ENCODE data around the gene ZNF592. TPM values are rescaled to one million over a fixed set of nuclear protein-coding genes. Genes with fewer than 3 reads are reported as not detected.
"Not testable (repeated sequence)": the region's sequence is repeated elsewhere in the genome, so short reads cannot be mapped to it uniquely, and the experiment has no call there.

Gene ZNF592
- total and polyA plus RNA-seq, 7 donors: 13.1 to 43.3 (median 33.8) TPM

DNA sequence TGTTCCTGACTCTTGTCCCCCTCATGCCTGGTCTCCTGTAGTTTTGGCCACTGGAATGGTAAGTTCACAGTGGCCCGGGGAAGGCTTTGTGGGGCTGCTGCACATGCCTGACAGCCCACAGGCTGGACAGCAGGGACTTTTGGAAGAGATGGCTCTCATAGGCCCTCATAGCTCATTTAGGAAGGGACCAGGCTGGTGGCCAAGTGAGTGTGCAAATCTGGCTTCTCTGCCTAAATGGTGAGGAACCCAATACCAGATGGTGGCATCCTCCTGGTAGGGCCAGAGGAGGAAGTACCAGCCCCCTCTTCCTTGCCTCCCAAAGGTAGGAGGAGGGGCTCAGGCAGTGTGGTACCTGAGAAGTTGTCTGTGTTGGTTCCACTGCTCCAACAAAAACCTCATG is 94.4 kb downstream of the ZNF592 start:
- ATAC-seq (no peak), DNase-seq (no peak)
- no peaks in the 10 kb centered on the region for H3K27me3 ChIP-seq (ENCODE audit: insufficient read depth in 3 of 3, low read length in 2 of 3)
- no peaks in the 10 kb centered on the region for H3K9me3 ChIP-seq
- no peak for TF ChIP-seq CTCF (IDR thresholded peaks at IDR 0.05)
- peak overlapping the region; percentile 38 for H3K4me3 ChIP-seq
- H3K4me1 ChIP-seq: peaks cover 60% of the 10 kb centered on the region
- peaks cover 0 to 7% of the 10 kb centered on the region in 2 donors for H3K36me3 ChIP-seq (ENCODE audit: insufficient read depth in 1 of 2, low read depth in 1 of 2)
- H3K27ac ChIP-seq: peak overlapping the region; percentile 99
- intact Hi-C loops (cut with DNase I): loop anchor here (5.0 to 10.0 kb wide), 3 partner anchors 70 to 202 kb away; no protein-coding TSS in a partner anchor
- 67 to 79% (median 70%) methylated on average over 1 of the region's 1 CpG for WGBS, 3 donors

DNA sequence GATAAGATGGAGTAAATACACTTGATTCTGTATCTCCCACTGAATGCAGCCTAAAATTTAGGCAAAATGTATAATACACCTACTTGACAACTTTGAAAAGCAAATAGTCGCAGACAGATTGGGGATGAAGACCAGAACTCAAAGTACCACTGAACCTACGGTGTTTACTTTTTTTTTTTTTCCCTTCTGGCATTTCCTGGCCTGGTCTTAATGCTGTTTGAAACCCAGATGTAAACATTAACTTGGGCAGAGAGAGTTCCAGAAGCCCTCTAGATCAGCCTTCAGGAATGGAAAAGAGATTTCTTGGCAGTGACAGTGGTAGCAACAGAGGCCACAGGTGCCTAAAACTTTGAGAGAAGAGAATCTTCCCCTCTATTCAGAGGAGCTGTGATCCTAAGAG is 96.6 kb downstream of the ZNF592 start:
- peaks cover 42% of the 10 kb centered on the region for H3K4me1 ChIP-seq
- H3K36me3 ChIP-seq (ENCODE audit: insufficient read depth in 1 of 2, low read depth in 1 of 2): peaks cover 0 to 11% of the 10 kb centered on the region in 2 donors
- DNase-seq: no peak
- intact Hi-C loops (cut with DNase I): loop anchor here (1.0 to 10.0 kb wide), 4 partner anchors 67 to 200 kb away; no protein-coding TSS in a partner anchor
- 55 to 69% (median 64%) methylated on average over 2 of the region's 2 CpGs for WGBS, 3 donors
- peak overlapping the region; percentile 64 for H3K27ac ChIP-seq
- no peak overlapping the region for H3K4me3 ChIP-seq
- no peak for ATAC-seq
- no peak for TF ChIP-seq CTCF (IDR thresholded peaks at IDR 0.05)
- H3K9me3 ChIP-seq: no peaks in the 10 kb centered on the region
- no peaks in the 10 kb centered on the region for H3K27me3 ChIP-seq (ENCODE audit: insufficient read depth in 3 of 3, low read length in 2 of 3)

DNA sequence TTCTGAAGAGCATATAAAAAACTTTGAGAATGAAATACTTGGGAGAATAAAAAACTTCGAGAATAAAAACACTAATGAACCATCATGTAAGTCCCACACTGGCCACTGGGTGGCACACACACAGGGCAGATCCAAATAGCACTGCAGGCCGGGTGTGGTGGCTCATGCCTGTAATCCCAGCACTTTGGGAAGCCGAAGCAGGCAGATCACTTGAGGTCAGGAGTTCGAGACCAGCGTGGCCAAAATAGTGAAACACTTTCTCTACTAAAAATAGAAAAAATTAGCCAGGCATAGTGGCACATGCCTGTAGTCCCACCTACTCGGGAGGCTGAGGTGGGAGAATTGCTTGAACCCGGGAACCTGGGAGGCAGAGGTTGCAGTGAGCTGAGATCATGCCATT is 97.2 kb downstream of the ZNF592 start:
- TF ChIP-seq CTCF (IDR thresholded peaks at IDR 0.05): peak; percentile 75
- ATAC-seq: peak; percentile 27 to 54 (median 48)
- not testable (repeated sequence) for H3K27me3 ChIP-seq (ENCODE audit: insufficient read depth in 3 of 3, low read length in 2 of 3); H3K4me3 ChIP-seq; H3K9me3 ChIP-seq
- Histone ChIP-seq H3K4me1 (peaks cover 35% of the 10 kb centered on the region), H3K27ac (peak overlapping the region; percentile 64), H3K36me3 (ENCODE audit: insufficient read depth in 1 of 2, low read depth in 1 of 2) (peaks cover 0 to 11% of the 10 kb centered on the region in 2 donors)
- intact Hi-C loops (cut with DNase I): loop anchor here in 1 of 2 donors (1.0 to 10.0 kb wide), 2 partner anchors 83 to 199 kb away; no protein-coding TSS in a partner anchor
- WGBS, 3 donors: 39 to 60% (median 39%) methylated on average over 7 of the region's 7 CpGs
- peak; percentile 73 to 87 for DNase-seq

DNA sequence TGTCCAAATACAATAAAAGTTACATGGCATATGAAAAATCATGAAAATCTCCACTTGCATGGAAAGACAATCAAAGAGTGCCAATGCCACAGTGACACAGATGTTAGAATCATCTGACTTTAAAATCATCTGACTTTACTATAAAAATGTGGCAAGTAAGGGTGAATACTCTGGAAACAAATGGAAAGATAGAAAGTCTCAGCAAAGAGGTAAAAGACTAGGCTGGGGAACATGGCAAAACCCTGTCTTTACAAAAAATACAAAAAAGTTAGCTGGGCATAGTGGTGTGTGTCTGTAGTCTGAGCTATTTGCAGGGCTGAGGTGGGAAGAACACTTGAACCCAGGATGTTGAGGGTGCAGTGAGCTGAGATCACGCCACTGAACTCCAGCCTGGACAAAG is 97.9 kb downstream of the ZNF592 start:
- no peak for TF ChIP-seq CTCF (IDR thresholded peaks at IDR 0.05)
- Histone ChIP-seq H3K4me3 (no peak overlapping the region), H3K9me3 (no peaks in the 10 kb centered on the region), H3K36me3 (ENCODE audit: insufficient read depth in 1 of 2, low read depth in 1 of 2) (peaks cover 0 to 11% of the 10 kb centered on the region in 2 donors), H3K4me1 (peaks cover 31% of the 10 kb centered on the region), H3K27me3 (ENCODE audit: insufficient read depth in 3 of 3, low read length in 2 of 3) (no peaks in the 10 kb centered on the region), H3K27ac (peak overlapping the region; percentile 64)
- DNase-seq (no peak), ATAC-seq (no peak)
- intact Hi-C loops (cut with DNase I): loop anchor here in 1 of 2 donors (10.0 kb wide), 1 partner anchor 199 kb away; no protein-coding TSS in a partner anchor
- 97 to 100% (median 100%) methylated on average over 1 of the region's 1 CpG for WGBS, 3 donors

GRCh38 chr15:84847382-84847781 is 99.0 kb downstream of the ZNF592 start:
- peaks cover 20% of the 10 kb centered on the region for H3K4me1 ChIP-seq
- DNase-seq (no peak), ATAC-seq (no peak)
- H3K36me3 ChIP-seq (ENCODE audit: insufficient read depth in 1 of 2, low read depth in 1 of 2): peaks cover 0 to 13% of the 10 kb centered on the region in 2 donors
- H3K9me3 ChIP-seq: no peaks in the 10 kb centered on the region
- intact Hi-C loops (cut with DNase I): loop anchor here in 1 of 2 donors (10.0 kb wide), 1 partner anchor 197 kb away; no protein-coding TSS in a partner anchor
- no peak overlapping the region for H3K4me3 ChIP-seq
- no peak for TF ChIP-seq CTCF (IDR thresholded peaks at IDR 0.05)
- peak overlapping the region; percentile 34 for H3K27ac ChIP-seq
- no peaks in the 10 kb centered on the region for H3K27me3 ChIP-seq (ENCODE audit: insufficient read depth in 3 of 3, low read length in 2 of 3)
